ENCODE results near the gene CCDC197. TPM values are rescaled to one million over a fixed set of nuclear protein-coding genes. Genes with fewer than 3 reads are reported as not detected.

The CCDC197 gene
- total RNA-seq, 2 donors from 2014 or later = not detected

DNA sequence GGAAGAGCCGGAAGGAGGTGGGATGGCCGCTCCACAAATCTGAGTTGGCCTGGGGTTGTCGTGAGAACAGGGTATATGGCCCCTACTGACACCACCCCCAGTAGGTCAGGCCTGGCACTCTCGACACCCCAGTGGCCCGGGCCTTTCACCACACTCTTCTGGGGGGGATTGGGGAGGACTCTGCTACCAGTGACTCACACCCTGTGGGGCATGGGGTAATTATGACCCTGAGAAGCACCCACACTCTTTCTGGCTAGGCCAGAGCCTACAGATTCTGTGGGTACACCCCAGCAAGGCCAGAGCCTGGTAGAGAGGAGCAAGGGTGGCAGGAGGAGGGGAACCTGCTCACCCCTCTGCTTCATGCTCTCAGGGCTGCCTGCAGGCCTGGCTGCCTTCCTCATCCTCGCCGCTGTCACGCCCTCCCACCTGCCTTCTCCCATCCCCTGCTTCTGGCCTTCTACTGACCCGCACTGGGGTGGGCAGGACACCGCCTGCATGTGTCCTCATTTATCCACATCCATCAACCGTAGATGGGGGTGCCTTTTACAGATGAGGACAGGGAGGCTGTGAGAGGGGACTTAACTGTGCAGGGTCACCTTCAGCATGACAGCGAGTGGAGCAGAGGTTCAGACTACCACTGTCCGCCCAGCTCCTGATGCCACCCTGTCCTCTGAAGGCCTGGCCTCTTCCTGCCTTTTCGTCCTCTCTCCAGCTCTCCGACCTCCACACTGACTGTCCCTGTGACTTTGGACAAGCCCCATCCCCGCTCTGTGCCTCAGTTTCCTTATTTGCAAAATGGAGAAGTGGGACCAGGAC, 39.1 kb upstream of the CCDC197 start:
- TF ChIP-seq CTCF (IDR thresholded peaks at IDR 0.05) (no peak), POLR2A (IDR thresholded peaks at IDR 0.05) (no peak), POLR2AphosphoS5 (IDR thresholded peaks at IDR 0.05) (no peak)
- H3K36me3 ChIP-seq = no peaks in the 10 kb centered on the region
- intact Hi-C loops (cut with DNase I) = no loop called here
- DNase-seq (ENCODE audit: low spot score) = no peak
- no peak overlapping the region for H3K27ac ChIP-seq
- no peaks in the 10 kb centered on the region for H3K4me1 ChIP-seq (replicated peaks)
- H3K27me3 ChIP-seq (replicated peaks; ENCODE audit: insufficient read depth) = no peaks in the 10 kb centered on the region
- no peaks in the 10 kb centered on the region for H3K9me3 ChIP-seq
- no peak overlapping the region for H3K4me3 ChIP-seq
- 91% methylated on average over 16 of the region's 16 CpGs for WGBS

- intact Hi-C loops (cut with DNase I) = no loop called here
- TF ChIP-seq POLR2A (IDR thresholded peaks at IDR 0.05) = no peak
- no peak for TF ChIP-seq POLR2AphosphoS5 (IDR thresholded peaks at IDR 0.05)
- TF ChIP-seq CTCF (IDR thresholded peaks at IDR 0.05) = no peak
- Histone ChIP-seq H3K27ac (no peak overlapping the region), H3K27me3 (replicated peaks; ENCODE audit: insufficient read depth) (no peaks in the 10 kb centered on the region), H3K9me3 (no peaks in the 10 kb centered on the region), H3K36me3 (no peaks in the 10 kb centered on the region), H3K4me3 (no peak overlapping the region), H3K4me1 (replicated peaks) (no peaks in the 10 kb centered on the region)
- WGBS = 92% methylated on average over 6 of the region's 7 CpGs
- DNase-seq (ENCODE audit: low spot score) = no peak
Measured at GRCh38 chr14:93958567-93959238, 38.4 kb upstream of the CCDC197 start.

DNA sequence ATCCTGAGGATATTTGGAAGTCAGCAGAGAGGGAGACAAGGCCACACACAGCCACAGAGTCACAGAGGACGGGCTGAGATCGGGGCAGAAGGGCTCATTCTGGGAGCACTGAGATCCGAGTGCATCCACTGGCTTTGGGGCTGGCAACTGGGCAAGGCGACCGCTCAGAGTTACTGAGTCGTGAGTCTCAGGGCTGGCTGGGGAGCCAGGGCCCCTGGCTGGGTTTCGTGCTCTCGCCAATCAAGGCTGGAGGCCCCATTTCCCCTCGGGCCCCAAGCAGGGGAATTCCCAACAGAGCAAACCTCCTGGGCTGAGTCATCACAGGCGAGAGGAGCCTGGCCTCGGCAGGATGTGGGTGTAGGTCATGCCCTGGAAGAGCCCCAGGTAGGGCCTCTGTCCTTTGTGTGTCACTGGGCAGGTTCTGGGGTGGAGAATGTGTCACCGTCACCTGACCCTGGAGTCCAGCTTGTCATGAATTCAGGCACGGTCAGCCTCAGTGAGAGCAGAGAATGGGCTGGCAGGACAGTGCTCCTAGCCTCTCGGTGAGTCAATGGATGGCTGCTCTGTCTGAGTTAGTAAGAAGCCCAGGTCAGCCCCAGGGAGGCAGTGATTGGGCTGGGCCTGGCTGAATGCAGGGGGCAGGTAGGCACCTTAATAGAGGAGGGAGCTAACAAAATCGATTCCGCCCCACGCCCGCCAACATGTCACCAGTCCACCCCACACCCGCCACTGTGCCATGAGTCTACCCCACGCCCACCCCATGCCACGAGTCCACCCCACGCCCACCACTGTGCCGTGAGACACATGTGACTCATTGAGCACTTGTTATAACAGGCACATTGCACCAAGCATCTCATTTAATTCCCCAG, 37.6 kb upstream of the CCDC197 start:
- Histone ChIP-seq H3K27me3 (replicated peaks; ENCODE audit: insufficient read depth) (no peaks in the 10 kb centered on the region), H3K9me3 (no peaks in the 10 kb centered on the region), H3K4me1 (replicated peaks) (no peaks in the 10 kb centered on the region), H3K27ac (no peak overlapping the region), H3K4me3 (no peak overlapping the region), H3K36me3 (no peaks in the 10 kb centered on the region)
- intact Hi-C loops (cut with DNase I) = no loop called here
- no peak for DNase-seq (ENCODE audit: low spot score)
- TF ChIP-seq POLR2AphosphoS5 (IDR thresholded peaks at IDR 0.05) = no peak
- TF ChIP-seq CTCF (IDR thresholded peaks at IDR 0.05) = no peak
- TF ChIP-seq POLR2A (IDR thresholded peaks at IDR 0.05) = no peak
- 61% methylated on average over 22 of the region's 23 CpGs for WGBS

DNA sequence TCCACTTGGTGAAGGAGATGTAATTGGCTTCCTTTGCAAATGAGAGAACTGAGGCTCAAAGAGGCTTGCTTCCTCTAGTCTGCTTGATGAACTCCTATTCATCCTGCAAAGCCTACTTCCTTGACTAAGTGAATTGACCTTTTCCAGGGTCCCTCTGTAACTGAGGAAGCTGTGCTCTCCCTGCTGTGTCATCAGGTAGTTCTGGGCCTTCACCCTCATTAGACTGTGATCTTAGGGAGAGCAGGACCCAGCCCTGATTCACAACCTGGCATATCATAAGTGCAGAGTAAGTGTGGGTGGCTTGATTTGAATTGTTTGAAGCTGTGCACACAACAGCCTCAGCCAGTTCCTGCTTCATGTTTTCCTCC, 37.0 kb upstream of the CCDC197 start:
- Histone ChIP-seq H3K4me1 (replicated peaks) (no peaks in the 10 kb centered on the region), H3K27me3 (replicated peaks; ENCODE audit: insufficient read depth) (no peaks in the 10 kb centered on the region), H3K36me3 (no peaks in the 10 kb centered on the region), H3K27ac (no peak overlapping the region), H3K4me3 (no peak overlapping the region), H3K9me3 (no peaks in the 10 kb centered on the region)
- no peak for DNase-seq (ENCODE audit: low spot score)
- intact Hi-C loops (cut with DNase I) = no loop called here
- TF ChIP-seq POLR2AphosphoS5 (IDR thresholded peaks at IDR 0.05) = no peak
- TF ChIP-seq POLR2A (IDR thresholded peaks at IDR 0.05) = no peak
- no peak for TF ChIP-seq CTCF (IDR thresholded peaks at IDR 0.05)

Data from prostate gland (tissue), 2 donors.